Stimulated activated CD8-positive, alpha-beta memory T cell treated with anti-CD3 and anti-CD28 coated beads, Interleukin-12 subunit alpha, Interleukin-12 subunit beta, amount 100 ng/mL, for 1 hour (primary cell): ENCODE data around the gene SESN3.
A peak's percentile ranks its signal among the peaks of the same experiment; 100 is the strongest.
"Not testable (repeated sequence)": the region's sequence is repeated elsewhere in the genome, so short reads cannot be mapped to it uniquely, and the experiment has no call there.

ENCODE experiments used
- DNase-seq: peaks from one replicate; pipeline ENCODE4 v3.0.0-alpha.2; 2020; ENCODE audit warnings: low read depth

The SESN3 gene

GRCh38 chr11:95152876-95153856 is 77.8 kb downstream of the SESN3 start:
- no peak for DNase-seq

GRCh38 chr11:95150956-95151684 is 79.9 kb downstream of the SESN3 start:
- DNase-seq: peak; percentile 83

GRCh38 chr11:95149651-95150364 is 81.2 kb downstream of the SESN3 start:
- DNase-seq: no peak

GRCh38 chr11:95148938-95149337 is 82.1 kb downstream of the SESN3 start:
- DNase-seq: no peak

GRCh38 chr11:95148406-95148805 is 82.6 kb downstream of the SESN3 start:
- no peak for DNase-seq

GRCh38 chr11:95147364-95147905 is 83.6 kb downstream of the SESN3 start:
- no peak for DNase-seq

GRCh38 chr11:95145430-95146060 is 85.5 kb downstream of the SESN3 start:
- DNase-seq: no peak

GRCh38 chr11:95144313-95145235 is 86.4 kb downstream of the SESN3 start:
- no peak for DNase-seq

GRCh38 chr11:95143106-95143681 is 87.8 kb downstream of the SESN3 start:
- DNase-seq: no peak

- DNase-seq: no peak
These were observed 88.6 kb downstream of the SESN3 start for GRCh38 chr11:95142431-95142830.

- DNase-seq: no peak
These were observed 90.5 kb downstream of the SESN3 start for GRCh38 chr11:95140397-95141033.

GRCh38 chr11:95138448-95138847 is 92.6 kb downstream of the SESN3 start:
- DNase-seq: no peak

- DNase-seq: no peak
These were observed 93.7 kb downstream of the SESN3 start for GRCh38 chr11:95137299-95137698.

GRCh38 chr11:95136747-95137146 is 94.3 kb downstream of the SESN3 start:
- not testable (repeated sequence) for DNase-seq

- DNase-seq: no peak
These were observed 95.1 kb downstream of the SESN3 start for GRCh38 chr11:95135880-95136279.

- DNase-seq: no peak
These were observed 95.8 kb downstream of the SESN3 start for GRCh38 chr11:95135155-95135554.

- no peak for DNase-seq
These were observed 96.5 kb downstream of the SESN3 start for GRCh38 chr11:95134491-95134890.

- no peak for DNase-seq
These were observed 98.0 kb downstream of the SESN3 start for GRCh38 chr11:95132956-95133355.

- no peak for DNase-seq
These were observed 102.4 kb downstream of the SESN3 start for GRCh38 chr11:95128602-95129001.

GRCh38 chr11:95123556-95123955 is 107.4 kb downstream of the SESN3 start:
- no peak for DNase-seq
